K562 (cell line): ENCODE measurements around the gene GRIPAP1. TPM values are rescaled to one million over a fixed set of nuclear protein-coding genes. Genes with fewer than 3 reads are reported as not detected.

Source experiments
- CBFA2T2 ChIP-seq: fragments of 450-650 bp; conservative IDR thresholded peaks from 2 replicates; pipeline ENCODE4 v1.6.1; 2017; ENCODE audit warnings: mild to moderate bottlenecking
- COPS2 ChIP-seq: fragments of 450-650 bp; conservative IDR thresholded peaks from 2 replicates; pipeline ENCODE4 v1.6.1; 2016; ENCODE audit warnings: mild to moderate bottlenecking, moderate library complexity
- HDAC3 ChIP-seq: fragments of 450-650 bp; IDR thresholded peaks from 2 replicates; pipeline ENCODE4 v1.6.1; 2018; ENCODE audit warnings: borderline replicate concordance, mild to moderate bottlenecking, moderate library complexity; ENCODE audit not compliant: partially characterized antibody
- KDM1A ChIP-seq, 2 experiments: fragments of 450-650 bp; IDR thresholded peaks; 2 replicates each; pipeline ENCODE4 v1.6.1; 2016; ENCODE audit warnings: mild to moderate bottlenecking in 2 of 2
- KLF16 ChIP-seq: IDR thresholded peaks from 2 replicates; pipeline ENCODE4 v1.6.1; 2016; ENCODE audit warnings: antibody characterized with exemption
- MAFF ChIP-seq: IDR thresholded peaks from 2 replicates; pipeline ENCODE4 v1.6.1; 2012; ENCODE audit warnings: low read length, improper control_type of control experiment
- NBN ChIP-seq: fragments of 450-650 bp; IDR thresholded peaks from 2 replicates; pipeline ENCODE4 v1.6.1; 2016; ENCODE audit warnings: low read depth, mild to moderate bottlenecking
- NFXL1 ChIP-seq: fragments of 450-650 bp; formaldehyde crosslinking; IDR thresholded peaks from 2 replicates; pipeline ENCODE4 v1.4.0; 2021; ENCODE audit warnings: mild to moderate bottlenecking
- RCOR1 ChIP-seq, 2 experiments: IDR thresholded peaks; 2 replicates each; pipeline ENCODE4 v1.6.1; 2012; ENCODE audit warnings: low read depth in 2 of 2, low read length in 2 of 2, borderline replicate concordance in 1 of 2, improper control_type of control experiment in 1 of 2
- RNF2 ChIP-seq: sonication (generic); IDR thresholded peaks from 2 replicates; pipeline ENCODE4 v1.6.1; 2016
- SNIP1 ChIP-seq: fragments of 450-650 bp; IDR thresholded peaks from 2 replicates; pipeline ENCODE4 v1.7.1; 2017; ENCODE audit warnings: low read depth, mild to moderate bottlenecking
- SOX6 ChIP-seq: fragments of 450-650 bp; IDR thresholded peaks from 2 replicates; pipeline ENCODE4 v1.6.1; 2014; ENCODE audit warnings: mild to moderate bottlenecking
- SP1 ChIP-seq: sonication (generic); formaldehyde crosslinking; IDR thresholded peaks from 2 replicates; pipeline ENCODE4 v1.8.1; 2022; ENCODE audit warnings: mild to moderate bottlenecking, missing genetic modification reagents
- SRSF9 ChIP-seq: fragments of 200-400 bp; formaldehyde crosslinking; IDR thresholded peaks from 2 replicates; pipeline ENCODE4 v1.6.1; 2017; ENCODE audit warnings: low read depth, low read length, borderline replicate concordance
- TCF3 ChIP-seq: sonication (generic); formaldehyde crosslinking; IDR thresholded peaks from 2 replicates; pipeline ENCODE4 v1.4.0; 2020; ENCODE audit warnings: mild to moderate bottlenecking, missing genetic modification reagents
- TOE1 ChIP-seq, 2 experiments: fragments of 450-650 bp in 1 of 2; sonication (generic) in 1 of 2; formaldehyde crosslinking in 1 of 2; IDR thresholded peaks; 2 replicates each; pipeline versions ENCODE4 v1.7.1 to v1.8.0; 2016 to 2022; ENCODE audit warnings: borderline replicate concordance in 2 of 2, mild to moderate bottlenecking in 2 of 2, antibody characterized with exemption in 1 of 2, inconsistent platforms in 1 of 2, low read depth in 1 of 2, missing genetic modification reagents in 1 of 2, moderate library complexity in 1 of 2
- TRIM28 ChIP-seq: fragments of 450-650 bp; IDR thresholded peaks from 2 replicates; pipeline ENCODE4 v1.6.1; 2017
- polyA plus RNA-seq, 8 experiments: library from polyadenylated mRNA; depleted of rRNA in 4 of 8; stranded (reverse) in 5 of 8; unstranded in 3 of 8; fragments of >200 nt; fragmentation: Nextera tagmentation in 2 of 8; fragmentation: Illumina TruSeq in 1 of 8; extraction: Ambion mirVana in 2 of 8; extraction: Trizol in 1 of 8; gene quantifications; 2 replicates each; pipeline versions ENCODE4 v1.2.1 to v1.2.3, GENCODE V29; 2011 to 2014; ENCODE audit warnings: inconsistent platforms in 1 of 8, missing spikeins in 1 of 8
- total RNA-seq, 7 experiments: library from RNA; depleted of rRNA in 6 of 7; stranded (reverse); fragments of >200 nt in 6 of 7; fragmentation: Illumina TruSeq in 2 of 7; extraction: Trizol in 2 of 7; gene quantifications; 2 replicates each; pipeline versions ENCODE4 v1.2.1 to v1.2.3, GENCODE V29; 2011 to 2021; ENCODE audit warnings: low replicate concordance in 1 of 7
- TF ChIP-seq, protein P1 (sequence below): fragments of 250-450 bp; sonication (Bioruptor Pico); IDR thresholded peaks from 2 replicates; pipeline ENCODE4 v1.8.0; 2021; ENCODE audit warnings: moderate library complexity, mild to moderate bottlenecking, inconsistent platforms
- TF ChIP-seq, protein P2 (sequence below): fragments of 200-800 bp; sonication (Bioruptor generic); IDR thresholded peaks from 2 replicates; pipeline ENCODE4 v1.6.1; 2017; ENCODE audit warnings: missing genetic modification characterization, missing compliant biosample characterization
- TF ChIP-seq, protein P3 (sequence below): fragments of 450-650 bp; IDR thresholded peaks from 2 replicates; pipeline ENCODE4 v1.6.1; 2016; ENCODE audit warnings: mild to moderate bottlenecking
- TF ChIP-seq, protein P4 (sequence below): fragments of 450-650 bp; IDR thresholded peaks from 2 replicates; pipeline ENCODE4 v1.6.1; 2016; ENCODE audit warnings: antibody characterized with exemption

The GRIPAP1 gene
- total and polyA plus RNA-seq, 9 of the 15 experiments (the other 6 are each of a cell fraction or from before 2014, with no cell fraction given): 4.1 to 41.6 (median 24.0) TPM

DNA sequence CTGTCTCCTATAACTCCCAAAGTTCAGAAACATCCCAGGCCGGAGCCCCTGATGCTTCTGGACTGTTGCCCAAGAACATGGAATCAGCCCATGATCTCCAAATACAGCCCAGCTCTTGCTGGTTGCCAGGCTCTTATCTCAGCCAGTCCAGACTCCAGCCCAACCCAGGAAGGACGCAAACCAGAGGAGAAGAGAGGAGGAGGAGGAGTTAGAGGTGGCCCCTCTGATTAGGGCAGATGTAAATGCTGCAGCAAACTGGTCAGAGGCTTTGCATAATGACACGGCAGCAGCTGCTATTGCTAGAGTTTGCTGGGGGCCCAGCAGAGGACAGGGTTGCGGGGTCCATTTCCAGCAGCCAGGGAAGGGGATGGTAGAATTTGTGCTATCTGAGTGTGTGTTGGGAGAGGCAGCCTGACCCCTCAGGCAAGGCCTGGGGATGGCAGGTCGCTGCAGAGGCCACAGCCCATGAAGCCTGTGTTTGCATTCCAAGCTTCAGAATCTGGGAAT lies 40.4 kb downstream of the GRIPAP1 start (continued):
- TF ChIP-seq, protein P1, sequence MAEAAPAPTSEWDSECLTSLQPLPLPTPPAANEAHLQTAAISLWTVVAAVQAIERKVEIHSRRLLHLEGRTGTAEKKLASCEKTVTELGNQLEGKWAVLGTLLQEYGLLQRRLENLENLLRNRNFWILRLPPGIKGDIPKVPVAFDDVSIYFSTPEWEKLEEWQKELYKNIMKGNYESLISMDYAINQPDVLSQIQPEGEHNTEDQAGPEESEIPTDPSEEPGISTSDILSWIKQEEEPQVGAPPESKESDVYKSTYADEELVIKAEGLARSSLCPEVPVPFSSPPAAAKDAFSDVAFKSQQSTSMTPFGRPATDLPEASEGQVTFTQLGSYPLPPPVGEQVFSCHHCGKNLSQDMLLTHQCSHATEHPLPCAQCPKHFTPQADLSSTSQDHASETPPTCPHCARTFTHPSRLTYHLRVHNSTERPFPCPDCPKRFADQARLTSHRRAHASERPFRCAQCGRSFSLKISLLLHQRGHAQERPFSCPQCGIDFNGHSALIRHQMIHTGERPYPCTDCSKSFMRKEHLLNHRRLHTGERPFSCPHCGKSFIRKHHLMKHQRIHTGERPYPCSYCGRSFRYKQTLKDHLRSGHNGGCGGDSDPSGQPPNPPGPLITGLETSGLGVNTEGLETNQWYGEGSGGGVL: no peak
- peak; percentile 48 for TF ChIP-seq HDAC3
- TF ChIP-seq KLF16: peak; percentile 75
- peak; percentile 19; the same call in 1 of the 2 replicates for TF ChIP-seq TOE1 (IDR thresholded peaks at IDR 0.05; ENCODE audit: borderline replicate concordance)
- no peak for TF ChIP-seq TOE1 (CRISPR knock-in tag; IDR thresholded peaks at IDR 0.05; ENCODE audit: borderline replicate concordance, low read depth)
- peak; percentile 86 for TF ChIP-seq TCF3 (CRISPR knock-in tag)
- no peak for TF ChIP-seq TRIM28
- TF ChIP-seq NBN: no peak
- TF ChIP-seq SOX6: peak; percentile 70; the same call in 1 of the 2 replicates
- peak; percentile 89 for TF ChIP-seq CBFA2T2
- TF ChIP-seq SRSF9: no peak
- TF ChIP-seq COPS2: no peak
- TF ChIP-seq, protein P2, sequence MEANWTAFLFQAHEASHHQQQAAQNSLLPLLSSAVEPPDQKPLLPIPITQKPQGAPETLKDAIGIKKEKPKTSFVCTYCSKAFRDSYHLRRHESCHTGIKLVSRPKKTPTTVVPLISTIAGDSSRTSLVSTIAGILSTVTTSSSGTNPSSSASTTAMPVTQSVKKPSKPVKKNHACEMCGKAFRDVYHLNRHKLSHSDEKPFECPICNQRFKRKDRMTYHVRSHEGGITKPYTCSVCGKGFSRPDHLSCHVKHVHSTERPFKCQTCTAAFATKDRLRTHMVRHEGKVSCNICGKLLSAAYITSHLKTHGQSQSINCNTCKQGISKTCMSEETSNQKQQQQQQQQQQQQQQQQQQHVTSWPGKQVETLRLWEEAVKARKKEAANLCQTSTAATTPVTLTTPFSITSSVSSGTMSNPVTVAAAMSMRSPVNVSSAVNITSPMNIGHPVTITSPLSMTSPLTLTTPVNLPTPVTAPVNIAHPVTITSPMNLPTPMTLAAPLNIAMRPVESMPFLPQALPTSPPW (CRISPR knock-in tag): peak; percentile 57
- TF ChIP-seq KDM1A (IDR thresholded peaks at IDR 0.05): peak in 1 of 2 experiments; percentile 25; a peak in 2 of 4 replicates
- no peak for TF ChIP-seq NFXL1 (CRISPR knock-in tag)
- TF ChIP-seq SNIP1: no peak
- peak; percentile 58 to 73; a peak in 2 of 4 replicates for TF ChIP-seq RCOR1 (IDR thresholded peaks at IDR 0.05; ENCODE audit: borderline replicate concordance in 1 of 2, low read depth in 2 of 2, low read length in 2 of 2)
- TF ChIP-seq RNF2: 0 out of 2 replicates have a peak, but pooled peaks have one; percentile 55
- TF ChIP-seq, protein P3, sequence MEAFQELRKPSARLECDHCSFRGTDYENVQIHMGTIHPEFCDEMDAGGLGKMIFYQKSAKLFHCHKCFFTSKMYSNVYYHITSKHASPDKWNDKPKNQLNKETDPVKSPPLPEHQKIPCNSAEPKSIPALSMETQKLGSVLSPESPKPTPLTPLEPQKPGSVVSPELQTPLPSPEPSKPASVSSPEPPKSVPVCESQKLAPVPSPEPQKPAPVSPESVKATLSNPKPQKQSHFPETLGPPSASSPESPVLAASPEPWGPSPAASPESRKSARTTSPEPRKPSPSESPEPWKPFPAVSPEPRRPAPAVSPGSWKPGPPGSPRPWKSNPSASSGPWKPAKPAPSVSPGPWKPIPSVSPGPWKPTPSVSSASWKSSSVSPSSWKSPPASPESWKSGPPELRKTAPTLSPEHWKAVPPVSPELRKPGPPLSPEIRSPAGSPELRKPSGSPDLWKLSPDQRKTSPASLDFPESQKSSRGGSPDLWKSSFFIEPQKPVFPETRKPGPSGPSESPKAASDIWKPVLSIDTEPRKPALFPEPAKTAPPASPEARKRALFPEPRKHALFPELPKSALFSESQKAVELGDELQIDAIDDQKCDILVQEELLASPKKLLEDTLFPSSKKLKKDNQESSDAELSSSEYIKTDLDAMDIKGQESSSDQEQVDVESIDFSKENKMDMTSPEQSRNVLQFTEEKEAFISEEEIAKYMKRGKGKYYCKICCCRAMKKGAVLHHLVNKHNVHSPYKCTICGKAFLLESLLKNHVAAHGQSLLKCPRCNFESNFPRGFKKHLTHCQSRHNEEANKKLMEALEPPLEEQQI: no peak
- peak; percentile 29; the same call in 1 of the 2 replicates for TF ChIP-seq SP1 (CRISPR knock-in tag)
- TF ChIP-seq, protein P4, sequence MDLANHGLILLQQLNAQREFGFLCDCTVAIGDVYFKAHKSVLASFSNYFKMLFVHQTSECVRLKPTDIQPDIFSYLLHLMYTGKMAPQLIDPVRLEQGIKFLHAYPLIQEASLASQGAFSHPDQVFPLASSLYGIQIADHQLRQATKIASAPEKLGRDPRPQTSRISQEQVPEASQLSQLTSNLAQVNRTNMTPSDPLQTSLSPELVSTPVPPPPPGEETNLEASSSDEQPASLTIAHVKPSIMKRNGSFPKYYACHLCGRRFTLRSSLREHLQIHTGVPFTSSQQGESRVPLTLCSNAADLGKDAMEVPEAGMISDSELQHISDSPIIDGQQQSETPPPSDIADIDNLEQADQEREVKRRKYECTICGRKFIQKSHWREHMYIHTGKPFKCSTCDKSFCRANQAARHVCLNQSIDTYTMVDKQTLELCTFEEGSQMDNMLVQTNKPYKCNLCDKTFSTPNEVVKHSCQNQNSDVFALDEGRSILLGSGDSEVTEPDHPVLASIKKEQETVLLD: peak; percentile 51; the same call in 1 of the 2 replicates
- no peak for TF ChIP-seq MAFF
